GM13976 (cell line): ENCODE measurements around the gene TMEM245.

Experiments used
- DNase-seq: peaks from one replicate; pipeline ENCODE4 v3.0.0; 2012; ENCODE audit warnings: low spot score
- CTCF ChIP-seq: IDR thresholded peaks from 2 replicates; pipeline ENCODE4 v1.5.1; 2012; ENCODE audit warnings: borderline replicate concordance, mild to moderate bottlenecking; ENCODE audit not compliant: insufficient read depth; ENCODE audit errors: extremely low read depth, missing control alignments, control extremely low read depth
- in situ Hi-C: fragments of 300-500 bp; cut with MboI; formaldehyde crosslinking; loops from one replicate; pipeline ENCODE4 v1.12.0; 2022; ENCODE audit warnings: low sequenced_read_pairs, mixed read lengths, inconsistent platforms; ENCODE audit not compliant: unreplicated experiment

The TMEM245 gene

GRCh38 chr9:109037946-109038715 is 81.6 kb downstream of the TMEM245 start:
- DNase-seq, result no peak
- no peak for TF ChIP-seq CTCF
- in situ Hi-C loops, result no loop called here

- no peak for TF ChIP-seq CTCF
- DNase-seq, result no peak
- in situ Hi-C loops, result no loop called here
Measured at GRCh38 chr9:109036744-109037680, 82.7 kb downstream of the TMEM245 start.

GRCh38 chr9:109035684-109036423 is 83.9 kb downstream of the TMEM245 start:
- in situ Hi-C loops, result no loop called here

GRCh38 chr9:109033941-109034700 is 85.6 kb downstream of the TMEM245 start:
- DNase-seq, result no peak
- in situ Hi-C loops, result no loop called here
- no peak for TF ChIP-seq CTCF

More at GRCh38 chr9:109035684-109036423, 83.9 kb downstream of the TMEM245 start:
- no peak for DNase-seq
- TF ChIP-seq CTCF, result no peak

GRCh38 chr9:109031241-109031640 is 88.5 kb downstream of the TMEM245 start:
- in situ Hi-C loops, result no loop called here
- DNase-seq, result no peak
- TF ChIP-seq CTCF, result no peak
